Measurements from ENCODE around the gene PPFIA3.
"Not testable (repeated sequence)": the region's sequence is repeated elsewhere in the genome, so short reads cannot be mapped to it uniquely, and the experiment has no call there.

Gene PPFIA3

DNA sequence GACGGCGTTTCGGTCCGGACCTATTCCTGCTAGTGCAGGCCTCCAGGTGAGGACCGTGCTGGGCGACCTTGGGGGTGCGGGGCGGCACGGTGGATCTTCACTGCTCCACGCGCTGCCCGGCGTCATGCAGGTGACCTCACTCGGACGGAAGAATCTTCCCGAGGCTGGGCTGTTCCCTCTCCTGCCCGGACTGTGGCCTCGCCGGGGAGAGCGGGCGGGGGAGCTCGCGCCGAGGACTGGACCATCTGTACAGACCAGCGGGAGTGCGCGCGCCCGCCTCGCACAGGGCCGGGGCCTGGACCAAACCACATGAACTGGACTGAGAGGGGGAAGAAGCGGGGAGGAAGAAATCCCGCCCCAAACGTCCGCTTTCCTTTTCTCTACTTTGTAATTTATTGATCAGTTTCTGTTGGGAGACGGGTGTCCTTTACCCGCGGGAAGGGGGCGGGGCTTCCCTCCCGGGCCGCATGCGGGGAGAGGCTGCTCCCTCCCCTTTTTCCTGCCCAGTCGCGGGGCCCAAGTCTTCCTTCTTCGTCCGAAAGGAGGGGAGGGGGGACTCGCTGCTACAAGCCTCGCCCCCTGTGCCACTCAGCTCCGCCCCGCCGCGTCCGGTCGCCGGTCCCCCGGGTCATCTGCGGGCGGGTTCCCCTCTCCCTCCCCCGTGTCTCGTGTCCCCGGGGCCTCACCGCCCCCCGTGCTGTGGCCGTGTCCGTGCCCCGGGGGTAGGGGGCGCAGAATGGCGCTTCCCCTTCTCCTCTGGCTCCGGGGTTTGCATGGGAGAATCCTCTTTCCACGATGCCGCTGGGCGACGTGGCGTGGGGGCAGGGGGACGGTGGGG, 31.0 kb downstream of the PPFIA3 start:
- peak; percentile 82 for DNase-seq

DNA sequence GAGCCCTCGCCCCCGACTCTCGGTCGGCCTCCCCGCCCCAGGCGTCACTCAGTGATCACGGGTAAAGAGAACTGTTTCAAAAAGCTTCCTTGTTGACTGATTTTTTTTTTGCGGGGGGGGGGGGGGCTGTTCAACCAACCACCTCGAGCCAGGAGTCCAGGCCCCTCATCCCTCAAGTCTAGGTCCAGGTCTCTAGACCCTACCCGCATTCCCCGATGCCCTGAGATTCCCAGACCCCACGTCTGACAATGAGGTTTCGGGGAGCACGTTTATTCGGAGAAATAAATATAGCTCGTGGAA, 31.6 kb downstream of the PPFIA3 start:
- DNase-seq: no peak

DNA sequence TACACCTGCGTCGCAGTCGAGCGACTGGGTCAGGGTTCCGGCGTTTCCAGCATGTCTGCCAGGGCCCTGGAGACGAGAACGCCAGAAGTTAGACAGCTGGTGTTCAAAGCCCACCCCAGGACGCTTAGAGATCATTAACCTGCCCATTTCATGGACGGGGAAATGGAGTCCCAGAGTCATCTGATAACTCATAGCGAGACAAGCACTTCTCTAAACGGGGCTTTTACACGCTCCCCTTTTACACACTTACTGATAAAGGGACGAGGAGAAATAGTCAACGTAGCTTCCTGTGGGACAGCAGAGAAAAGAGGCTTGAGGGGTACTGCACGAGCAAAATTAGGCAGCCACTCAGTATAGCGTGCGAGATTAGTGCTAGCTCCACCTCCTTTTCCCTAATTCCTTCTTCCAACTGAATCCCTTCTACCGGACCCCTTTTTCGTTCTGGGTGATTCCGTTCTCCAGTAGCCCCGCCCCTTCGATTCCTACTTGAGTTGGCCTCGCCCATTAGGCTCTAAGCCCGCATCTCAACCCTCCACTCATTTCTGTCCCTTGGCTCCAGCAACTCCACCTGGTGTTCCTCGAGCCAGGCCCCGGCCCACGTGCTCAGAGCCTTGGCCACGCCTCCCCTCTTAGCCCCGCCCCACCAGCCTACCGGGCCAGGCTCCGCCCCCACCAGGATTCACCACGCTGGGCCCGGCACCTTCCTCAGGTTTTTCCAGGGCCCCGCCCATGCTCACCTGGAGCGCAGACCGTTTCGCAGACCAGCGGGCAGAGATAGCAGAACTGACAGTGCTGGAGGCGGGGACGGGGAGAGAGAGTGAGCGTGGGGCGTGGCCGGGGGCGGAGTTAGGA, 32.1 kb downstream of the PPFIA3 start:
- DNase-seq: peak; percentile 80

DNA sequence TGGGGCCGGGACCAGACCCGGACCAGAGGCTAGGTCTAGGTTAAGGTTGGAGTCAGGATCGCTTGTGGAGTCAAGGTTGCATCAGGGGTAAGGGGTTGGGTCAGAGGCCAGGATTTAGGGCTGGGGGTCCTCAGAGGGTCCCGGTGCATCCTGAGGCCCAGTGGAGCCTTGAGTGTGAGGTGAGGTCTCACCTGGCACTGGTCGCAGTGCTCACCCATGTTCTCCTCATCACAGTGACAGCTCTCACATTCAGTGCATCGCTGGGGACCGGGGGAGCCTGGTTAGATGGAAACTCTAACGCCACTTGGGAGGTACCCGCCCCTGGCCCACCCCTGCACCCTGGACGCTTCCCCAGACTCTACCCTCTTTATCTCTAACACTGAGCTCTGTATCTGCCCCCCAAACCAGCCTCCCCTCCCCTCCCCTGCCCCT, 32.8 kb downstream of the PPFIA3 start:
- no peak for DNase-seq

DNA sequence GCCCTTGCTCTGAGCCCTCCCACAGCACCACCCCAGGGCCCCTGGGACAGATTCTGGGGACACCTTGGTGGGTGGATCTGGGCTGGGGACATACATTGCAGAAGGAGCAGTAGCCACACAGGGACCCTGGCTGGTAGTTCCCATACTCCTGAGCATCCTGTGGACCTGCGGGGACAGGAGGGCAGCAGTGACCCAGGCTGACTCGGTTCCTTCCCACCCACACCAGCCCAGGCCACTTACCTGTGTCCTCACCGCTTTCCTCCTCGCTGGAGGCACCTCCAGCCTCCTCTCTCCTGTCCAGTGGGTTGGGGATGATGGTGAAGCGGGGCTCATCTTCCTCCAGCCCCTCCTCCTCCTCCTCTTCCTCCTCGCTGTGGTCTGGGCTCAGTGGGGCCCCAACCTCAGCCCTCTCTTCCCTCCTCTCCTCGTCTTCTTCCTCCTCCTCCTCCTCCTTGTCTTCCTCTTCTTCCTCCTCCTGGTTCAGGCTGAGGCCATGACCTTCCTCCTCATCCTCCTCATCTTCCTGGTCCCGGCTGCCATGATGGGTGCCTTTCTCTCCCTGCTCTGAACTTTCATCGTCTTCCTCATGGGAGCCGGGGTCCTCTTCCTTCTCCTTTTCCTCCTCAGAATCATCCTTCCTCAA, 33.9 kb downstream of the PPFIA3 start:
- no peak for DNase-seq

DNA sequence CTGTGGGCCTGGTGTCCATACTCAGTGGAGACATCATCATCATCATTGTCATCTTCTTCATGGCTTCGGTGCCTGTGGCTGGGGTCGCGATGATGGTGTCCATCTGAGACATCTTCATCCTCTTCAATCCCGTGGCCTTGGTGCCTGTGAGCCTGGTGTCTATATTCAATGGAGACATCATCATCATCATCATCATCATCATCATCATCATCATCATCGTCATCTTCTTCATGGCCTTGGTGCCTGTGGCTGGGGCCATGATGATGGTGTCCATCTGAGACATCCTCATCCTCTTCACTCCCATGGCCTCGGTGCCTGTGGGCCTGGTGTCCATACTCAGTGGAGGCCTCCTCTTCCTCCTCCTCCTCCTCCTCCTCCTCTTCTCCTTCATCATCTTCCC, 34.9 kb downstream of the PPFIA3 start:
- DNase-seq: no peak

DNA sequence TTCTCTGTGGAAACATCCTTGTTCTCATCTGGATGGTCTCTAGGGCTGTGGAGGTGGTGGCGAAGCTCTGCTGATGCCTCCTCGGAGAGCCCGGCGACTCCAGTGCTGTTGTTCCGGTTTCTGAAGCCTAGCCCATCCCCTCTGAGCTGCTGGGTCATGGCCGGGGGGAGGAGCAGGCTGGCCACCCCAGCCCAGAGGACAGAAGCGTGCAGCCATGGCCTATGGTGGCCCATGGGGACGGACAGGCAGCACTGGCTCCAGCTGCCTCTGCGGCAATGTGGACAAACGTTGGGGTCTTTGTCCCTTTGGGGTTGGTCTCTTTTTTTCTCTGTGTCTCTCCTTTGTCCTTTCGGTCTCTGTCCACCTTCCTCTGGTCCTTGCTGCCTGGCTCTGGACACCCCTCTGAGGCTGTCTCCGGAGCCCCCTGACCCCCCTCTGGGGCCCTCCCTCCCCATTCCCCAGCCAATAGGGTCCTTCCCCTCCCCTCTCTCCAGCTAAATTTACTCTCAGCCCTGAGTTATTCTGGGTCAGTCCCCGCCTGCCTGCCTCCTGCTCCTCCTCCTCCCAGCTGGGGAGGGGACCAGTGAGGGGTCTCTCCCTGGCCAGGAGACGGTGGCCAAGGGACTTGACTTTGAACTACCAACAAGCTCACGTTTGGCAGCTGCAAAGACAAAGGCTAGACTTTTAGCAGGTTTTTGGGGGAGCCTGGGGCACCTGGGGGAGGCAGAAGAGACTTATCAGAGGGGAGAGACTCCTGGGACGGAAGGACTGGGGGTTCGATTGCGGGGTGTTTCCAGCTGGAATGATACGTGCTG, 35.9 kb downstream of the PPFIA3 start, which contains the start of gene HRC:
Gene HRC (minus strand): TSS at position 392 of the 815 bp plus-strand sequence. CDS start 159 bp downstream, at position 233.
- DNase-seq: no peak

DNA sequence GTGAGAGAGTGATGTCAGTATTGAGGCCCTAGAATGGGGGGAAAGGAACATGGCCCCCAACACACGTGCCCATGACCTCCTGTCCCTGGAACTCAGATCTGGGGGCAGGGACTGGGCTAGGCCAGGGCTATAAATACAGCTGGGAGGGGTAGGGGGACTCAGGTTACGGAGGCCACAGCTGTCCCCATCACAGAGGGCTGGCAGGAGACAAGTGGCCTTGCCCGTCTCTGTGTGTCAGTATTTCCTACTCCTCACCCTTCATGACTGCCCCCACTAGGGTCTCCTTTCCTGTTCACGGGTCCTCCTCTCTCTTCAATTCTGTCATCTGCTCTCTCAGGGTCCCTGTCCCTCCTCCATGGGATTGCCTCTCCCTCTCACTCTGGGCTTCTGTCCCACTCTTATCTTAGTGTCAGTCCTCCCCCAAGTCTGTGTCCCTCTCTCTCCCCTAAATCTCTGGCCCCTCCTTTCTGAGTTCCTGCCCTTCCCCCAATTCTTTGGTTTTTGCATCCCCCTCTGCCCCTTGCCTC, 36.5 kb downstream of the PPFIA3 start:
- no peak for DNase-seq

DNA sequence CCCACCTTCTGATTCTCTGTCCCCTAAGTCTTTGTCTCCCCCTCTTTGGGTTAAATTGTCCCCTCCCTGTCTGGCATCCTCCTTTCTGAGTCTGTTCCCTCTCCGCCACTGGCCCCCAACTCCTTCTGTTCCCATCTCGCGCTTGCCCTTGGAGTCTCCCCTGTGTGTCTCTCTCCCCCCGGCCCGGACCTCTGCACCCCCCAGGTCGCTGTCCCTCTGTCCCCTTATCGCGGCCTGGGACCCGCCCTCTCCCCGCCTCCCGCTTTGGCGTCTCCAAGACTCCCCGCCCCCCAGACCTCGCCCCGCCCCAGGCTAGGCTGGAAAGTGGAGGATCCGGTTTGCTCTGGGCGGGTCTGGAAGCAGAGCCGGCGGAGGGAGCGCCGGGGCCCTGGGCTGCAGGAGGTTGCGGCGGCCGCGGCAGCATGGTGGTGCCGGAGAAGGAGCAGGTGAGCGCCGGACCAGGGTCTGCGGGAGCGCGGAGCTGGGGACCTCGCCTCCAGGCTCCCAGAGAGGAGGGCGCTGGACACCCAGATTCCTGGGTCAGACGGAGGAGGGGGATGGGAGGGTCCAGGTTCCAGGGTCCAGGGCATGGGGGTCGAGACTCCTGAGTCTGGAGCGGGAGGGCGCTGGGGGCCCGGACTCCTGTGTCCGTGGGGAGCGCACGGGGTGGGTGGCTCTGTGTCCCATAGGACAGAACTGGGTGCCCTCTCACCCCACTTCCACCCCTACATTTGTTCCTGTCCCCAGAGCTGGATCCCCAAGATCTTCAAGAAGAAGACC, 38.3 kb downstream of the PPFIA3 start, which contains the start of gene TRPM4:
Gene TRPM4 (plus strand): TSS at position 348 of the 780 bp plus-strand sequence. CDS start 75 bp downstream, at position 423.
- peak; percentile 67 for DNase-seq

DNA sequence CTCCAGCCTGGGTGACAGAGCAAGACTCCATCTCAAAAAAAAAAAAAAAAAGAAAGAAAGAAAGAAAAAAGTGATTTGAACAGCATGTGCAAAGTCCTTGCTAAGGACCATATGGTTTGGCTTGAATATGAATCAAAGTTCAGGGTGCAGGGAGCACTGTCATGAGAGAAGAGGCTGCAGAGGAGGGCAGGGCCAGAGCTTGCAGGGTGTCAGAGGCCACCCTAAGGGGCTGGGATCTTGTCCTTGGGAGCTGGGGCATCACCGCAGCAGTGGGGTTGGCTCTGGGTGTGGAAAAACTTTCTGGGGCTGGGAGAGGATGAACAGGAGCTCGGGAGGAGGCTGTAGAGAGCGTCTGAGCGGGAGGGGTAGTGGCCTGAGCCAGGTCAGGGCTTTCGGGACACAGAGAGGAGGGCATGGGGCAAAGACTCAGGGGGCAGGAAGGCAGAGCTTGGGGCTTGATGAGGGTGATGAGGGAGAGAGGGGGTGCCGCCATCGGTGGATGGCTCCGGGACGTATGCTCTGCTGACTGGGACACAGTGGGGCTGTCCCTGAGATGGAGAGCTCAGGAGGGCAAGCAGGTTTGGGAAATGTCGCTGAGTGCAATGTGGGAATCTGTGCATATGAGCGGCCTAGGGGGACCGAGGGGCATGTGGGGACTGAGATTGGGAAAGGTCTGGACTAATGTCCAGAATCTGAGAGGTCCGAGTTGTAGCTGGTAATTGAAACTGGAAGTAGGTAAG, 41.3 kb downstream of the PPFIA3 start:
- no peak for DNase-seq

DNA sequence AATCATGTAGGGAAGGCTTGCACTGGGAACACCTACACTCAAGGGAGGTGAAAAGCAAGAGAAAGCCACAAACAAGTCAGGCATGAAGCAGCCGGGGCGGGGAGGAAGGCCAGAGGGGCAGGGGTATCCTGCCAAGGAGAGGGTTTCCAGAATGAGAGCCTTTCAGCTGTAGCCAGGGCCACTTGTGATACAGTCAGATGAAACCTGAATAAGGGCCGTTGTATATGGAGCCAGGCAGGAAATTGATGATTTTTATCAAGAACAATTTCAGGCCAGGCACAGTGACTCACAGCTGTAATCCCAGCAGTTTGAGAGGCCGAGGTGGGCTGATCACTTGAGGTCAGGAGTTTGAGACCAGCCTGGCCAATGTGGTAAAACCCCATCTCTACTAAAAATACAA, 42.6 kb downstream of the PPFIA3 start:
- DNase-seq: no peak

DNA sequence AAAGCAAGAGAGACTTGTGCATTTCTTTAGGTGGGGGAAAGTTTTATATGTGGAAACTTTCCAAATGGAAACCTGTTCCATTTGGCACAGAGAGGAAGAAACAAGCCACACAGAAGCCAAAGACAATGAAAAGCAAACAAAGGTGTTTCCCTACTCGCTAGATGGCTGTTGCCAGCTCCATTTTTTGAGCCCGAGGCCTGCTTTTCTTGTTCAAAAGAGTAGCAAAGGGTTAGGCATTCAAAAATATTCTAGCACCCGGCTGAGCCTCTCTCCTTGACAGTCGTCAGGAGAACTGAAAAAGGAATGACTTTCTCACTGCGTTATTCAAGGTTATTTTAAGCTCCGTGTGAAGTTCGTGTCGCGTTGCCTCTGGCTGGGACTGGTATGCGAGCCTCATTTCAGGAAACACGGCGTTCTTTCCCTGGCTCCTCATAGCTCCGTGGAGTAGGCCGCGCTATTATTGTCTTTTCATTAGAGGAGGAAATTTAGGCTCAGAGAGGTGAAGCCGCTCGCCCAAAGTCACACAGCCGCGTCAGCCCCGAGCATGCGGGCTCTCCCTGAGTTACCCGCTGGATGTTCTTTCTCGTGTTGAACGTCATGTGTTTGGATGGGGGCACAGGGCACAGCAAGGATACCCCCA, 45.9 kb downstream of the PPFIA3 start:
- no peak for DNase-seq

DNA sequence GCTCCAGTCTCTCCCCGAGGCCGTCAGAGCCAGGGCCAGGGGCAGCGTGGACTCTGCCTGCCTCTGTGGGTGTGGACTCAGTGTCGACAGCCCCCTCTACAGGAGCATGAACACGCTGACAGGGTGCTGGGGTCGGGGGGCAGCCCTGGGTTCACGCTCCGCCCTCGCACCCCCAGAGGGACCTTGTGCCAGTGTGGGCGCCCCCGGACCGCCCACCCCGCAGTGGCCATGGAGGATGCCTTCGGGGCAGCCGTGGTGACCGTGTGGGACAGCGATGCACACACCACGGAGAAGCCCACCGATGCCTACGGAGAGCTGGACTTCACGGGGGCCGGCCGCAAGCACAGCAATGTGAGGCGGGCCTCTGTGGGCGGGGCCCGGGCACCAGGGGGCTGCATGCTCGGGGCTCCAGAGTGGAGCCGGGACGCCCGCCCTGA, 46.5 kb downstream of the PPFIA3 start:
- DNase-seq: no peak

DNA sequence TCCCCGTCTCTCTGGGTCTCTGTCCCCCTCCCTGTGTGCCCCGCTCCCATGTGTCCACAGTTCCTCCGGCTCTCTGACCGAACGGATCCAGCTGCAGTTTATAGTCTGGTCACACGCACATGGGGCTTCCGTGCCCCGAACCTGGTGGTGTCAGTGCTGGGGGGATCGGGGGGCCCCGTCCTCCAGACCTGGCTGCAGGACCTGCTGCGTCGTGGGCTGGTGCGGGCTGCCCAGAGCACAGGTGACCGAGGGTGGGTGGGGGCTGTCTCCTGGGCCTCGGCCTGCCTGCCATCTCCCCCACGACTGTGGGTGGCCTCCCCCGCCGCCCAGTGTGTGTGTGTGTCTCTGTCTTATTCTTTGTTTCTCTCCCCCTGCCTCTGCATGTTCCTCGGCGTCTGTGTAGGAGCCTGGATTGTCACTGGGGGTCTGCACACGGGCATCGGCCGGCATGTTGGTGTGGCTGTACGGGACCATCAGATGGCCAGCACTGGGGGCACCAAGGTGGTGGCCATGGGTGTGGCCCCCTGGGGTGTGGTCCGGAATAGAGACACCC, 48.6 kb downstream of the PPFIA3 start:
- no peak for DNase-seq

DNA sequence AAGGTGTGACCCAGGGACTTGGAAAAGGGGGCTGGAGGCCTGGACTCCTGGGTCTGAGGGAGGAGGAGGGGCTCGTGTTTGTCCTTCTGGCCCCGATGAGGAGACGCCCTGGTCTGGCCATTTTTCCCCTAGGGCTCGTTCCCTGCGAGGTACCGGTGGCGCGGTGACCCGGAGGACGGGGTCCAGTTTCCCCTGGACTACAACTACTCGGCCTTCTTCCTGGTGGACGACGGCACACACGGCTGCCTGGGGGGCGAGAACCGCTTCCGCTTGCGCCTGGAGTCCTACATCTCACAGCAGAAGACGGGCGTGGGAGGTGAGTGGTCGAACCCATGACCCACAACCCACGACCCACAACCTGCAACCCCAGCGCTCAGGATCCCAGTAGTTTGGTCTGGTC, 49.1 kb downstream of the PPFIA3 start:
- DNase-seq: no peak

DNA sequence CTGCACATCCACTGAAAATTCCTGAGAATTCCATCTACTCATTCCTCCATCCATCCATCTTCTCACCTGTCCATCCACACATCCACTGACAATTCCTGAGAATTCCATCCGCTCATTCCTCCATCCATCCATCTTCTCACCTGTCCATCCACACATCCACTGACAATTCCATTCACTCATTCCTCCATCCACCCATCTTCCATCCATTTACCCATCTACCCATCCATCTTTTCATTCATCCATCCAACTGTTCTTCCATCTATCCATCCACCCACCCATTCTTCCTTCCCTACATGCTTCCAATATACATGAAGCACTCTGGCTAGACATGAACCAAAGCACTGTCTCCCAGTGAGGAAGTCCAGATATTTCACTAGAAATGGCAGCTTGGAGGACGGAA, 53.9 kb downstream of the PPFIA3 start:
- no peak for DNase-seq

DNA sequence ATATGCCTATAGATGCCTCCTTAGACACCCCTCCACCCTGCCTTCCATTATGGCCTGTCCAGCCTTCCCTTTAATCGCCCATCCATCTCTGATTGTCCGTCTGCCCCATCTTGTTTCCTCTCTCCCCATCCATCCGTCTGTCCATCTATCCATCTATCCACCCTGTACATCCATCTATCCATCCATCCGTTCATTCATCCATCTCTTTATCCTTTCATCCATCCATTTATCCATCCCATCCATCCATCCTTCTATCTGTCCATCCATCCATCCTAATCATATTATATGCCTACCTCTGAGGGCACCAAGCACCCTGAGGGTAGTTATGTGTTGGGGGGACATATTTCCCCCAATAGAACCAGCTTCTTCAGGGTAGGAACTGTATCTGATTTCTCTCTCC, 61.3 kb downstream of the PPFIA3 start:
- DNase-seq: no peak

DNA sequence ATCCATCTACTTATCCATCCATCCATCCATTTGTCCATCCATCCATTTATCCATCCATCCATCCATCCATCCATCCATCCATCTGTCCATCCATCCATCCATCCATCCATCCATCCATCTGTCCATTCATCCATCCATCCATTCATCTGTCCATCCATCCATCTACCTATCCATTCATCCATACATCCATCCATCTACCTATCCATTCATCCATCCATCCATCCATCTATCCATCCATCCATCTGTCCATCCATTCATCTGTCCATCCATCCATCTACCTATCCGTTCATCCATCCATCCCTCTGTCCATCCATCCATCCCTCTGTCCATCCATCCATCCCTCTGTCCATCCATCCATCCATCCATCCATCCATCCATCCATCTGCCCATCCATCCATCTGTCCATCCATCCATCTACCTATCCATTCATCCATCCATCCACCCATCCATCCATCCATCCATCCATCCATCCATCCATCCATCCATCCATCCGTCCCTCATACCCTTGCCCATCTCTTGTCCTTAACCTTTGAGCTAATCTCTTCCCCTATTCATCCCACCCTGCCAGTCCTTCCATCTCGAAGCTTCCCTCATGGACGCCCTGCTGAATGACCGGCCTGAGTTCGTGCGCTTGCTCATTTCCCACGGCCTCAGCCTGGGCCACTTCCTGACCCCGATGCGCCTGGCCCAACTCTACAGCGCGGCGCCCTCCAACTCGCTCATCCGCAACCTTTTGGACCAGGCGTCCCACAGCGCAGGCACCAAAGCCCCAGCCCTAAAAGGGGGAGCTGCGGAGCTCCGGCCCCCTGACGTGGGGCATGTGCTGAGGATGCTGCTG, 62.9 kb downstream of the PPFIA3 start:
- DNase-seq: not testable (repeated sequence)

DNA sequence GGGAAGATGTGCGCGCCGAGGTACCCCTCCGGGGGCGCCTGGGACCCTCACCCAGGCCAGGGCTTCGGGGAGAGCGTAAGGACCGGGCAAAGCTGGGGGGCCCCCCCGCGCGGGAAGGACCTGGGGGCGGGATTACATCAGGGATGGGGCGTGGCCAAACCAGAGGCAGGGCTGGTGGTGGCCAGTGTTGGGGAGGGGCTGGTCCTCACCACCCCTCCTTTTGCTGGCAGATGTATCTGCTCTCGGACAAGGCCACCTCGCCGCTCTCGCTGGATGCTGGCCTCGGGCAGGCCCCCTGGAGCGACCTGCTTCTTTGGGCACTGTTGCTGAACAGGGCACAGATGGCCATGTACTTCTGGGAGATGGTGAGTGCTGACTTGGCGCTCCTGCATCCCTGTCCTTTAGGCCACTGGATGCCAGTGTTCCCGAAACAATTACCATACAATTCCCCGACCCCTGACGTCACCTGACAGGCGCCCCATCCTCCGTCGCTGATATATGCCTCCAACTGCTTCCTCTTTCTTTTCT, 63.6 kb downstream of the PPFIA3 start:
- no peak for DNase-seq
